Panc1 (cell line): Measurements from ENCODE around the gene EHD4. TPM values are rescaled to one million over a fixed set of nuclear protein-coding genes. Genes with fewer than 3 reads are reported as not detected.

Experiments used
- ATAC-seq: fragments of 200-7000 bp; cut with Tn5 transposase; 2 replicates; pipeline ENCODE4 v1.9.1; 2020; ENCODE audit warnings: mild to moderate bottlenecking, moderate library complexity
- BruUV-seq: library from RNA; stranded (reverse); fragments of 400-500 nt; replicated peaks from 2 replicates; lab custom pipeline; 2021; lab: Mats Ljungman, UMichigan
- CTCF ChIA-PET: fragments of 300-600 bp; sonication (Branson Sonifier 250); formaldehyde crosslinking; loops from one replicate; lab custom pipeline; 2022; ENCODE audit warnings: antibody characterized with exemption; lab: Charles Lee
- POLR2A ChIA-PET: fragments of 300-600 bp; sonication (Branson Sonifier 250); formaldehyde crosslinking; loops from one replicate; lab custom pipeline; 2022; ENCODE audit warnings: antibody characterized with exemption; lab: Charles Lee
- DNase-seq: peaks from one replicate; pipeline ENCODE4 v3.0.0-alpha.2; 2010; ENCODE audit warnings: low read depth, low spot score
- H3K27ac ChIP-seq: 2 replicates; pipeline ENCODE4 v1.5.1; 2011; ENCODE audit warnings: mild to moderate bottlenecking, low read length, inconsistent platforms
- H3K27me3 ChIP-seq: fragments of 200-500 bp; sonication (Bioruptor generic); 2 replicates; pipeline ENCODE4 v1.6.0; 2014; ENCODE audit warnings: low read length, inconsistent platforms; ENCODE audit not compliant: control insufficient read depth, insufficient read depth
- H3K36me3 ChIP-seq: fragments of 200-500 bp; sonication (Bioruptor generic); 2 replicates; pipeline ENCODE4 v1.5.1; 2014; ENCODE audit warnings: inconsistent platforms, mild to moderate bottlenecking, low read length, moderate library complexity; ENCODE audit not compliant: control insufficient read depth, insufficient read depth
- H3K4me1 ChIP-seq: 2 replicates; pipeline ENCODE4 v1.5.1; 2011; ENCODE audit warnings: inconsistent platforms, mild to moderate bottlenecking, low read length, moderate library complexity; ENCODE audit not compliant: control insufficient read depth, insufficient read depth
- H3K4me3 ChIP-seq, 2 experiments: 2 replicates each; pipeline ENCODE4 v1.5.1; 2011 to 2012; ENCODE audit warnings: low read depth in 2 of 2, low read length in 2 of 2, mild to moderate bottlenecking in 2 of 2, inconsistent platforms in 1 of 2, moderate library complexity in 1 of 2
- H3K9me3 ChIP-seq: fragments of 200-500 bp; sonication (Bioruptor generic); 2 replicates; pipeline ENCODE4 v1.5.1; 2014; ENCODE audit warnings: low read depth, mild to moderate bottlenecking, inconsistent platforms, low read length, moderate library complexity; ENCODE audit not compliant: control insufficient read depth, insufficient read depth
- POLR2AphosphoS5 ChIP-seq: IDR thresholded peaks from 2 replicates; pipeline ENCODE4 v1.6.1; 2012; ENCODE audit warnings: mild to moderate bottlenecking, low read depth, low read length, moderate library complexity
- SIN3A ChIP-seq: IDR thresholded peaks from 2 replicates; pipeline ENCODE4 v1.6.1; 2012; ENCODE audit warnings: low read depth, mild to moderate bottlenecking, low read length, moderate library complexity, borderline replicate concordance; ENCODE audit not compliant: insufficient read depth
- TCF7L2 ChIP-seq: IDR thresholded peaks from 2 replicates; pipeline ENCODE4 v1.6.1; 2011; ENCODE audit warnings: mild to moderate bottlenecking, low read depth, low read length, inconsistent platforms
- in situ Hi-C: cut with HindIII; loops from 2 replicates; pipeline ENCODE4 v1.10.0; 2016; ENCODE audit warnings: low sequenced_read_pairs, low pct_unique_long_range_greater_than_20kb
- intact Hi-C: fragments of 100-400 bp; cut with micrococcal nuclease; formaldehyde crosslinking; loops from one replicate; pipeline ENCODE4 v1.10.0; 2022; ENCODE audit not compliant: unreplicated experiment
- total RNA-seq: library from RNA; stranded (reverse); gene quantifications from one replicate; pipeline ENCODE4 v1.2.1, GENCODE V29; 2021; ENCODE audit not compliant: unreplicated experiment
- TF ChIP-seq, protein P1 (sequence below): fragments of 450-650 bp; IDR thresholded peaks from 2 replicates; pipeline ENCODE4 v1.5.1; 2017; ENCODE audit warnings: mild to moderate bottlenecking
- TF ChIP-seq, protein P2 (sequence below), 2 experiments: IDR thresholded peaks; 2 replicates each; pipeline ENCODE4 v1.6.1; 2011 to 2012; ENCODE audit warnings: low read depth in 2 of 2, control low read depth in 1 of 2, low read length in 1 of 2, mild to moderate bottlenecking in 1 of 2, moderate library complexity in 1 of 2; ENCODE audit not compliant: insufficient read depth in 1 of 2

The EHD4 gene
- total RNA-seq, 1 experiment from 2014 or later = 43.2 TPM

DNA sequence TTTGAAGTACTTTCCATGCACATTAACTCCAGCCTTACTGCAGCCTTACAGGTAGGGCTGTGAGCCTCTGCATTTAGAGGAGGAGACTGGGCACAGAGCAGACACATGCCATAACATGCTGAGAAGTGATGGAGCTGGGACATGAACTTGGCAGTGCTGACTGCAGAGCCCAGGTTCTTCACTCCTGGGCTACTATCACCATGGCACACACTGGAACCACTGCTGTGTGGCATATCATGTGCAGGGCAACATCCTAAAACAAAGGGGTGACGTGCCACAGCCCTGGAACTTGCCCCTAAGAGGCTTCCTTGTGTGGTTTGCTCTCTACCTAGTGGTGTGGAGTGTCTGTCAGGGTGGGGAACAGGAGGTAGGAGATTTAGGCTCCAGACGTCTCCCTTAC is 25.4 kb downstream of the EHD4 start:
- Histone ChIP-seq H3K36me3 (no peaks in the 10 kb centered on the region), H3K4me1 (peaks cover 61% of the 10 kb centered on the region), H3K27ac (peak overlapping the region; percentile 87), H3K27me3 (no peaks in the 10 kb centered on the region), H3K9me3 (no peaks in the 10 kb centered on the region), H3K4me3 (no peak overlapping the region)
- no TSS peak for BruUV-seq
- ChIA-PET POLR2A (no interaction called here), CTCF (no interaction called here)
- ATAC-seq (no peak), DNase-seq (no peak)
- no peak for TF ChIP-seq SIN3A
- TF ChIP-seq, protein P1, sequence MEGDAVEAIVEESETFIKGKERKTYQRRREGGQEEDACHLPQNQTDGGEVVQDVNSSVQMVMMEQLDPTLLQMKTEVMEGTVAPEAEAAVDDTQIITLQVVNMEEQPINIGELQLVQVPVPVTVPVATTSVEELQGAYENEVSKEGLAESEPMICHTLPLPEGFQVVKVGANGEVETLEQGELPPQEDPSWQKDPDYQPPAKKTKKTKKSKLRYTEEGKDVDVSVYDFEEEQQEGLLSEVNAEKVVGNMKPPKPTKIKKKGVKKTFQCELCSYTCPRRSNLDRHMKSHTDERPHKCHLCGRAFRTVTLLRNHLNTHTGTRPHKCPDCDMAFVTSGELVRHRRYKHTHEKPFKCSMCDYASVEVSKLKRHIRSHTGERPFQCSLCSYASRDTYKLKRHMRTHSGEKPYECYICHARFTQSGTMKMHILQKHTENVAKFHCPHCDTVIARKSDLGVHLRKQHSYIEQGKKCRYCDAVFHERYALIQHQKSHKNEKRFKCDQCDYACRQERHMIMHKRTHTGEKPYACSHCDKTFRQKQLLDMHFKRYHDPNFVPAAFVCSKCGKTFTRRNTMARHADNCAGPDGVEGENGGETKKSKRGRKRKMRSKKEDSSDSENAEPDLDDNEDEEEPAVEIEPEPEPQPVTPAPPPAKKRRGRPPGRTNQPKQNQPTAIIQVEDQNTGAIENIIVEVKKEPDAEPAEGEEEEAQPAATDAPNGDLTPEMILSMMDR = no peak
- TF ChIP-seq, protein P2, sequence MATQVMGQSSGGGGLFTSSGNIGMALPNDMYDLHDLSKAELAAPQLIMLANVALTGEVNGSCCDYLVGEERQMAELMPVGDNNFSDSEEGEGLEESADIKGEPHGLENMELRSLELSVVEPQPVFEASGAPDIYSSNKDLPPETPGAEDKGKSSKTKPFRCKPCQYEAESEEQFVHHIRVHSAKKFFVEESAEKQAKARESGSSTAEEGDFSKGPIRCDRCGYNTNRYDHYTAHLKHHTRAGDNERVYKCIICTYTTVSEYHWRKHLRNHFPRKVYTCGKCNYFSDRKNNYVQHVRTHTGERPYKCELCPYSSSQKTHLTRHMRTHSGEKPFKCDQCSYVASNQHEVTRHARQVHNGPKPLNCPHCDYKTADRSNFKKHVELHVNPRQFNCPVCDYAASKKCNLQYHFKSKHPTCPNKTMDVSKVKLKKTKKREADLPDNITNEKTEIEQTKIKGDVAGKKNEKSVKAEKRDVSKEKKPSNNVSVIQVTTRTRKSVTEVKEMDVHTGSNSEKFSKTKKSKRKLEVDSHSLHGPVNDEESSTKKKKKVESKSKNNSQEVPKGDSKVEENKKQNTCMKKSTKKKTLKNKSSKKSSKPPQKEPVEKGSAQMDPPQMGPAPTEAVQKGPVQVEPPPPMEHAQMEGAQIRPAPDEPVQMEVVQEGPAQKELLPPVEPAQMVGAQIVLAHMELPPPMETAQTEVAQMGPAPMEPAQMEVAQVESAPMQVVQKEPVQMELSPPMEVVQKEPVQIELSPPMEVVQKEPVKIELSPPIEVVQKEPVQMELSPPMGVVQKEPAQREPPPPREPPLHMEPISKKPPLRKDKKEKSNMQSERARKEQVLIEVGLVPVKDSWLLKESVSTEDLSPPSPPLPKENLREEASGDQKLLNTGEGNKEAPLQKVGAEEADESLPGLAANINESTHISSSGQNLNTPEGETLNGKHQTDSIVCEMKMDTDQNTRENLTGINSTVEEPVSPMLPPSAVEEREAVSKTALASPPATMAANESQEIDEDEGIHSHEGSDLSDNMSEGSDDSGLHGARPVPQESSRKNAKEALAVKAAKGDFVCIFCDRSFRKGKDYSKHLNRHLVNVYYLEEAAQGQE (IDR thresholded peaks at IDR 0.05; ENCODE audit: insufficient read depth in 1 of 2, low read depth in 2 of 2, low read length in 1 of 2) = no peak
- no peak for TF ChIP-seq TCF7L2
- no peak for TF ChIP-seq POLR2AphosphoS5
- in situ Hi-C loops (no loop called here), intact Hi-C loops (no loop called here)

DNA sequence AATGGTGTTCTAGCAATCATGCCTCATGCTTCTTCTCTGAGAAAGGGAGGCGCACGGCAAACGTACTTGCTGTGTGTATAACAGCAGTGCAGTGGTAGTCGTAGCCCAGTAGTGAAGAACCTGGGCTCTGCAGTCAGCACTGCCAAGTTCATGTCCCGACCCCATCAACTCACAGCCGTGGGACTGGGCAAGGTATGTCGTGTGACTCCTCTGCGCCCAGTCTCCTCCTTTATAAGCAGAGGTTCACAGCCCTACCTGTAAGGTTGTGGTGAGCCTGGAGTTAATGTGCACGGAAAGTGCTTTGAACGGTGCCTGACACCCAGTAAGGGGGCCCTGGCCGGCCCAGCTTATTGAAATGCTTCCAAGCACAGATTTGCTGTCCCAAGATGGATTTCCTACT is 26.6 kb downstream of the EHD4 start:
- Histone ChIP-seq H3K36me3 (peaks cover 2% of the 10 kb centered on the region; the same call in 1 of the 2 replicates), H3K9me3 (no peaks in the 10 kb centered on the region), H3K4me1 (peaks cover 71% of the 10 kb centered on the region), H3K4me3 (no peak overlapping the region), H3K27me3 (no peaks in the 10 kb centered on the region), H3K27ac (peak overlapping the region; percentile 87)
- BruUV-seq = no TSS peak
- intact Hi-C loops (no loop called here), in situ Hi-C loops (no loop called here)
- peak; percentile 33; the same call in 1 of the 2 replicates for ATAC-seq
- ChIA-PET POLR2A (no interaction called here), CTCF (no interaction called here)
- no peak for DNase-seq
- no peak for TF ChIP-seq SIN3A
- TF ChIP-seq, protein P1 = no peak
